Testis (tissue), 2 donors: ENCODE results near the gene GPR108.

Experiments used
- POLR2A ChIP-seq: fragments of 450-650 bp; IDR thresholded peaks from one replicate; pipeline ENCODE4 v1.6.1; 2017; ENCODE audit warnings: antibody characterized with exemption, mild to moderate bottlenecking, moderate library complexity
- TF ChIP-seq, protein P1 (sequence below), 3 experiments: fragments of 450-650 bp in 2 of 3; fragments of 200-600 bp in 1 of 3; sonication (generic) in 1 of 3; IDR thresholded peaks; one replicate each; pipeline ENCODE4 v1.5.1; 2016 to 2019; ENCODE audit warnings: antibody characterized with exemption in 3 of 3, mild to moderate bottlenecking in 2 of 3, moderate library complexity in 1 of 3

- TF ChIP-seq, protein P1, sequence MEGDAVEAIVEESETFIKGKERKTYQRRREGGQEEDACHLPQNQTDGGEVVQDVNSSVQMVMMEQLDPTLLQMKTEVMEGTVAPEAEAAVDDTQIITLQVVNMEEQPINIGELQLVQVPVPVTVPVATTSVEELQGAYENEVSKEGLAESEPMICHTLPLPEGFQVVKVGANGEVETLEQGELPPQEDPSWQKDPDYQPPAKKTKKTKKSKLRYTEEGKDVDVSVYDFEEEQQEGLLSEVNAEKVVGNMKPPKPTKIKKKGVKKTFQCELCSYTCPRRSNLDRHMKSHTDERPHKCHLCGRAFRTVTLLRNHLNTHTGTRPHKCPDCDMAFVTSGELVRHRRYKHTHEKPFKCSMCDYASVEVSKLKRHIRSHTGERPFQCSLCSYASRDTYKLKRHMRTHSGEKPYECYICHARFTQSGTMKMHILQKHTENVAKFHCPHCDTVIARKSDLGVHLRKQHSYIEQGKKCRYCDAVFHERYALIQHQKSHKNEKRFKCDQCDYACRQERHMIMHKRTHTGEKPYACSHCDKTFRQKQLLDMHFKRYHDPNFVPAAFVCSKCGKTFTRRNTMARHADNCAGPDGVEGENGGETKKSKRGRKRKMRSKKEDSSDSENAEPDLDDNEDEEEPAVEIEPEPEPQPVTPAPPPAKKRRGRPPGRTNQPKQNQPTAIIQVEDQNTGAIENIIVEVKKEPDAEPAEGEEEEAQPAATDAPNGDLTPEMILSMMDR (IDR thresholded peaks at IDR 0.05), result no peak
- no peak for TF ChIP-seq POLR2A
Measured at GRCh38 chr19:6693056-6693471, 44.3 kb downstream of the GPR108 start.
